Spleen (tissue), 7 donors: ENCODE data around the gene IPCEF1.

Source experiments
- POLR2A ChIP-seq, 3 donors: fragments of 450-650 bp; IDR thresholded peaks; one replicate each; pipeline ENCODE4 v1.5.1; 2017; ENCODE audit warnings: antibody characterized with exemption in 3 of 3, mild to moderate bottlenecking in 1 of 3
- TF ChIP-seq, protein P1 (sequence below), 11 experiments: fragments of 200-600 bp in 7 of 11; fragments of 450-650 bp in 4 of 11; sonication (generic) in 4 of 11; IDR thresholded peaks in 8 of 11; conservative IDR thresholded peaks in 3 of 11; 1 replicate in 7 of 11; 2 replicates in 4 of 11; pipeline versions ENCODE4 v1.4.0 to v1.8.0; 2016 to 2021; ENCODE audit warnings: antibody characterized with exemption in 11 of 11, inconsistent platforms in 4 of 11, mild to moderate bottlenecking in 1 of 11
- donor health status: DM: no; HTN: no; CAD: no; lungs with moderate emphysema.
- donor health status: DM: no; HTN: no; CAD: no.
- donor health status: DM: no; HTN: no; CAD: no.

DNA sequence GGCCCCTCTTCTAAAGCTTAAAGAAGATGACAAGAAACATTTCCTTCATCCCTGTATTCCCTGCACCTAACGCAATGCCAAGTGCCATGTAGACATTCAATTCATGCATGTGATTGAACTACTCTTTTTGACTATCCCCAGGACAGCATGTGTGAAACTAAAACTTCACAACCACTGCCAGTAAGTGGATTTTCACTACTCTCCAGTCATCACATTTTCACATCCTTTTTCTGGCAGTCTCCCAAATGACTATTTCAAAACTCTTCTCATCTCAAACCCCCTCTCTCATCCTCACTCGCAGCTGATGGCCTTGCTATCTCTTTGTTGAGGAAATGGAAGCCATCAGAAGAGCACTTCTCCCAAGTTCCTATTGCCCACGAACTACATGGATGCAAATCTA lies 194.9 kb downstream of the IPCEF1 start:
- TF ChIP-seq POLR2A (IDR thresholded peaks at IDR 0.05) = no peak
- TF ChIP-seq, protein P1, sequence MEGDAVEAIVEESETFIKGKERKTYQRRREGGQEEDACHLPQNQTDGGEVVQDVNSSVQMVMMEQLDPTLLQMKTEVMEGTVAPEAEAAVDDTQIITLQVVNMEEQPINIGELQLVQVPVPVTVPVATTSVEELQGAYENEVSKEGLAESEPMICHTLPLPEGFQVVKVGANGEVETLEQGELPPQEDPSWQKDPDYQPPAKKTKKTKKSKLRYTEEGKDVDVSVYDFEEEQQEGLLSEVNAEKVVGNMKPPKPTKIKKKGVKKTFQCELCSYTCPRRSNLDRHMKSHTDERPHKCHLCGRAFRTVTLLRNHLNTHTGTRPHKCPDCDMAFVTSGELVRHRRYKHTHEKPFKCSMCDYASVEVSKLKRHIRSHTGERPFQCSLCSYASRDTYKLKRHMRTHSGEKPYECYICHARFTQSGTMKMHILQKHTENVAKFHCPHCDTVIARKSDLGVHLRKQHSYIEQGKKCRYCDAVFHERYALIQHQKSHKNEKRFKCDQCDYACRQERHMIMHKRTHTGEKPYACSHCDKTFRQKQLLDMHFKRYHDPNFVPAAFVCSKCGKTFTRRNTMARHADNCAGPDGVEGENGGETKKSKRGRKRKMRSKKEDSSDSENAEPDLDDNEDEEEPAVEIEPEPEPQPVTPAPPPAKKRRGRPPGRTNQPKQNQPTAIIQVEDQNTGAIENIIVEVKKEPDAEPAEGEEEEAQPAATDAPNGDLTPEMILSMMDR (IDR thresholded peaks at IDR 0.05 in 8 of 11, conservative IDR thresholded peaks at IDR 0.05 in 3 of 11) = no peak
